Fibroblast of lung (primary cell): ENCODE data around the gene ZNF79. TPM values are rescaled to one million over a fixed set of nuclear protein-coding genes. Genes with fewer than 3 reads are reported as not detected.

ENCODE experiments used
- DNase-seq, 2 donors: peaks; one replicate each; pipeline versions ENCODE4 v3.0.0 to v3.0.0-alpha.2; 2010; ENCODE audit warnings: low read depth in 2 of 2
- H2AFZ ChIP-seq: 2 replicates; pipeline ENCODE4 v1.5.1; 2012; ENCODE audit warnings: low read length, control low read depth, inconsistent platforms
- H3K27ac ChIP-seq: 2 replicates; pipeline ENCODE4 v1.5.1; 2011; ENCODE audit warnings: low read length, control low read depth; ENCODE audit not compliant: insufficient read depth
- H3K27me3 ChIP-seq: 2 replicates; pipeline ENCODE4 v1.5.1; 2011; ENCODE audit warnings: mild to moderate bottlenecking, low read length; ENCODE audit not compliant: control insufficient read depth, insufficient read depth
- H3K36me3 ChIP-seq: 2 replicates; pipeline ENCODE4 v1.5.1; 2011; ENCODE audit warnings: low read length; ENCODE audit not compliant: control insufficient read depth, insufficient read depth
- H3K4me1 ChIP-seq: 2 replicates; pipeline ENCODE4 v1.5.1; 2011; ENCODE audit warnings: low read length; ENCODE audit not compliant: control insufficient read depth, insufficient read depth; ENCODE audit errors: extremely low read depth
- H3K4me2 ChIP-seq: 2 replicates; pipeline ENCODE4 v1.5.1; 2011; ENCODE audit warnings: low read length, control low read depth; ENCODE audit not compliant: insufficient read depth; ENCODE audit errors: extremely low read depth
- H3K4me3 ChIP-seq, 4 experiments: fragments of 200-600 bp in 1 of 4; sonication (generic) in 1 of 4; replicated peaks in 1 of 4; 2 replicates each; pipeline ENCODE4 v1.5.1; 2011 to 2016; ENCODE audit warnings: low read length in 4 of 4, low read depth in 3 of 4, mild to moderate bottlenecking in 3 of 4, control low read depth in 2 of 4, inconsistent platforms in 1 of 4, mixed read lengths in 1 of 4; ENCODE audit not compliant: insufficient read depth in 1 of 4; ENCODE audit errors: control extremely low read depth in 1 of 4
- H3K79me2 ChIP-seq: 2 replicates; pipeline ENCODE4 v1.5.1; 2012; ENCODE audit warnings: mild to moderate bottlenecking, low read length, inconsistent platforms; ENCODE audit not compliant: control insufficient read depth, insufficient read depth
- H3K9ac ChIP-seq: 2 replicates; pipeline ENCODE4 v1.5.1; 2011; ENCODE audit warnings: mild to moderate bottlenecking, low read length, control low read depth; ENCODE audit not compliant: insufficient read depth
- H3K9me3 ChIP-seq: 2 replicates; pipeline ENCODE4 v1.5.1; 2012; ENCODE audit warnings: low read depth, low read length; ENCODE audit not compliant: control insufficient read depth, insufficient read depth
- H4K20me1 ChIP-seq: 2 replicates; pipeline ENCODE4 v1.5.1; 2011; ENCODE audit warnings: low read length; ENCODE audit not compliant: control insufficient read depth, insufficient read depth; ENCODE audit errors: extremely low read depth
- EZH2 ChIP-seq: IDR thresholded peaks from 2 replicates; pipeline ENCODE4 v1.5.1; 2012; ENCODE audit warnings: low read length, control low read depth, mild to moderate bottlenecking; ENCODE audit errors: missing control alignments
- polyA plus RNA-seq, 2 donors: library from polyadenylated mRNA; depleted of rRNA in 1 of 2; stranded (reverse) in 1 of 2; unstranded in 1 of 2; fragments of >200 nt; gene quantifications; 2 replicates each; pipeline ENCODE4 v1.2.1, GENCODE V29; 2011 to 2012; ENCODE audit warnings: missing spikeins in 1 of 2
- total RNA-seq: library from RNA; depleted of rRNA; stranded (reverse); fragments of >200 nt; gene quantifications from 2 replicates; pipeline ENCODE4 v1.2.1, GENCODE V29; 2014
- TF ChIP-seq, protein P1 (sequence below), 2 donors: IDR thresholded peaks in 1 of 2; conservative IDR thresholded peaks in 1 of 2; 1 replicate in 1 of 2; 2 replicates in 1 of 2; pipeline ENCODE4 v1.5.1; 2011 to 2012; ENCODE audit warnings: low read length in 2 of 2, control low read depth in 1 of 2, inconsistent platforms in 1 of 2, low read depth in 1 of 2, mild to moderate bottlenecking in 1 of 2

Gene ZNF79
- total and polyA plus RNA-seq, 2 donors (not counting 1 experiment from before 2014, with no cell fraction given), result 4.9 to 15.0 TPM

DNA sequence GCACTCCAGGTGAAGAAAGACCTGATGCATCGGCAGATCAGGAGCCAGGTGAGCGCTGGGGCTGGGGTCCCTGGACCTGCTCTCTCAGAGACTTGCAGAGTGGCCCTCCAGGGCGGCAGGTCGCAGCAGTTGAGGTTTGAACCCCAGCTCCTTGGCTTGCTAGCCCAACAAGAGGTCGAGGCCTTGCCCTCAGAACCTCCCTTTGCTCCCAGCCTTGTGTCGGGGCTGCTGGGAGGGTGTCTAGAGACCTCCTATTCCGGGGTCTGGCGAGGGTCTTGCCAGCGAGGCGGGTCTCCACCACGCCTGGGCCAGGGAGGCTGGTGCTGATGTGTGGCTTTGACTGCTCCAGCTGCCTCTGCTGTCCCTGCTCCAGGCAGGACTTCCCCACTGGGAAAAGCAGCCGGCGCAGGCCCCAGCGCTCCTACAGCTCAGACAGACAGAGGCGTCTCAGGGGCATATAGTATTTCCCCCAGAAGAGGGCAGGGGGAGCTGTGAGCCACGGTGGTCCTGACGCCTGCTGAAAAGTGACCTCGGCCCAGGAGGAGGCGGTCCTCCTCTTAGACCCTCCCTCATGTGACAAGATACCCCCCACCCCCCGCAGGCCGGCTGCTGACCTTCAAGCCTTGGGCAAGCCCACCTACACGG, 65.4 kb downstream of the ZNF79 start:
- no peak for DNase-seq
- TF ChIP-seq, protein P1, sequence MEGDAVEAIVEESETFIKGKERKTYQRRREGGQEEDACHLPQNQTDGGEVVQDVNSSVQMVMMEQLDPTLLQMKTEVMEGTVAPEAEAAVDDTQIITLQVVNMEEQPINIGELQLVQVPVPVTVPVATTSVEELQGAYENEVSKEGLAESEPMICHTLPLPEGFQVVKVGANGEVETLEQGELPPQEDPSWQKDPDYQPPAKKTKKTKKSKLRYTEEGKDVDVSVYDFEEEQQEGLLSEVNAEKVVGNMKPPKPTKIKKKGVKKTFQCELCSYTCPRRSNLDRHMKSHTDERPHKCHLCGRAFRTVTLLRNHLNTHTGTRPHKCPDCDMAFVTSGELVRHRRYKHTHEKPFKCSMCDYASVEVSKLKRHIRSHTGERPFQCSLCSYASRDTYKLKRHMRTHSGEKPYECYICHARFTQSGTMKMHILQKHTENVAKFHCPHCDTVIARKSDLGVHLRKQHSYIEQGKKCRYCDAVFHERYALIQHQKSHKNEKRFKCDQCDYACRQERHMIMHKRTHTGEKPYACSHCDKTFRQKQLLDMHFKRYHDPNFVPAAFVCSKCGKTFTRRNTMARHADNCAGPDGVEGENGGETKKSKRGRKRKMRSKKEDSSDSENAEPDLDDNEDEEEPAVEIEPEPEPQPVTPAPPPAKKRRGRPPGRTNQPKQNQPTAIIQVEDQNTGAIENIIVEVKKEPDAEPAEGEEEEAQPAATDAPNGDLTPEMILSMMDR (conservative IDR thresholded peaks at IDR 0.05 in 1 of 2, IDR thresholded peaks at IDR 0.05 in 1 of 2; ENCODE audit: low read depth in 1 of 2, low read length in 2 of 2), result no peak
- no peak for TF ChIP-seq EZH2
- Histone ChIP-seq H3K4me2 (no peak overlapping the region), H3K79me2 (no peaks in the 10 kb centered on the region), H3K9me3 (no peaks in the 10 kb centered on the region), H4K20me1 (no peaks in the 10 kb centered on the region), H2AFZ (no peak overlapping the region), H3K4me3 (no peak overlapping the region), H3K27ac (no peak overlapping the region), H3K27me3 (no peaks in the 10 kb centered on the region), H3K4me1 (no peaks in the 10 kb centered on the region), H3K9ac (no peak overlapping the region), H3K36me3 (peaks cover 27% of the 10 kb centered on the region)

DNA sequence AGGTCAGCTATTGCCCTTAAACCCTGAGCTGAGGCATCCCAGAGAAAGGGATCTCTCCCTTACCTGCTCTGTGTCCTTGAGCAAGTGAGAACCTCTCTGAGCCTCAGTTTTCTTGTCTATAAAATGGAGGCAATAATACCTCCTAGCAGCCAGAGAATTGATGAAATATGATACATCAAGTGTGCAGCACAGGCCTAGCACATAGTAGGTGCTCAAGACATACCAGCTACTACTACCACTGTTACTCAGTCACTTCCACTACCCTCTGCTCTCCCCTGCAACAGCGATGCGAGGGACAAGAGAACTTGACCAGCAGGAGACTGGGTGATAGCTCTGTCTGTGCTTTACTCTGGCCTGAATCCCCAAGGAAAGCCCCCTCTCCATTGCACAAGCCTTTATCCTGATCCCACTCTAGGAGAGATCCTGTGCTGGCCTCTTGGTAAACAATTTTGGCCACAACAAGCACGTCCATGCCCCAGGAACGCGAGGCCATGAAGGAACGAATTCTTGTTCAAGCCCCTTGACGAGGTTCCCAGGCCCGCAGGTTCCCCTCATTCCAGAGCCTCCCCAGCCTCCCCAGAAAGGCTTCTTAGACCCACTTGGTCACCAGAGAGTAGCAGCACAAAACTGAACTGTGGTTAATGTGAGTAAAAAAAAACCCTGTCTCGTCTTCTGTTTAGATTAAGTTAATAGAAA, 66.5 kb downstream of the ZNF79 start:
- Histone ChIP-seq H3K4me1 (peaks cover 4% of the 10 kb centered on the region), H3K4me3 (no peak overlapping the region), H2AFZ (no peak overlapping the region), H3K4me2 (no peak overlapping the region), H3K36me3 (peaks cover 25% of the 10 kb centered on the region), H3K27ac (no peak overlapping the region), H4K20me1 (no peaks in the 10 kb centered on the region), H3K9ac (no peak overlapping the region), H3K27me3 (no peaks in the 10 kb centered on the region), H3K79me2 (no peaks in the 10 kb centered on the region), H3K9me3 (no peaks in the 10 kb centered on the region)
- no peak for DNase-seq
- TF ChIP-seq EZH2, result no peak
- TF ChIP-seq, protein P1 (conservative IDR thresholded peaks at IDR 0.05 in 1 of 2, IDR thresholded peaks at IDR 0.05 in 1 of 2; ENCODE audit: low read depth in 1 of 2, low read length in 2 of 2), result no peak

DNA sequence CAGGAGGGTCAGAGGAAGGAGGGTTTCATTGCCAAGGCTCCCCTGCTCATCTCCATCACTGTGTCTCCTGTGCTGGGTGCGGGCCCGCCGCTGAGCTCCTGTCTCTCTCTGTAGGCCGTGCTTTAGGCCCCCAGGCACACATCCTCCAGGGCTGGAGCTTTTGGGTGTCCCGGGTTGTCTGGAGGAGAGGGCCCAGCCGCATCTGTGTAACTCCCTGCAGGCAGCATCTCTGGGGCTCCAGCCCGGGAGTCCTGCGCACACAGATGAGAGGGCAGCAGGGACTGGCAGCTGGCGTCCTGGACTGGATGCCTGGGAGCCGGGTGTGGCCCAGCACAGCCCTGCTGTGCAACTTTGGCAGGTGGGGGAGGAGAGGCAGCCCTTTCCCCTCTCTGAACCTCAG, 67.3 kb downstream of the ZNF79 start:
- H3K36me3 ChIP-seq, result peaks cover 29% of the 10 kb centered on the region
- TF ChIP-seq, protein P1 (conservative IDR thresholded peaks at IDR 0.05 in 1 of 2, IDR thresholded peaks at IDR 0.05 in 1 of 2; ENCODE audit: low read depth in 1 of 2, low read length in 2 of 2), result no peak
- TF ChIP-seq EZH2, result no peak
- H3K79me2 ChIP-seq, result no peaks in the 10 kb centered on the region
- H2AFZ ChIP-seq, result no peak overlapping the region
- H3K9me3 ChIP-seq, result no peaks in the 10 kb centered on the region
- no peak for DNase-seq
- no peaks in the 10 kb centered on the region for H3K27me3 ChIP-seq
- H3K4me2 ChIP-seq, result no peak overlapping the region
- H3K4me3 ChIP-seq, result no peak overlapping the region
- H3K4me1 ChIP-seq, result peaks cover 8% of the 10 kb centered on the region
- H3K27ac ChIP-seq, result no peak overlapping the region
- no peaks in the 10 kb centered on the region for H4K20me1 ChIP-seq
- H3K9ac ChIP-seq, result no peak overlapping the region
